Peyer's patch (tissue), 4 donors: ENCODE measurements around the gene TMEFF1. TPM values are rescaled to one million over a fixed set of nuclear protein-coding genes. Genes with fewer than 3 reads are reported as not detected.

Experiments
- DNase-seq, 3 donors: peaks; one replicate each; pipeline ENCODE4 v3.0.0-alpha.2; 2017 to 2019
- H3K27ac ChIP-seq, 4 donors: fragments of 200-600 bp; sonication (generic); one replicate each; pipeline ENCODE4 v1.5.1; 2016 to 2019
- H3K27me3 ChIP-seq, 2 donors: fragments of 200-600 bp; sonication (generic); one replicate each; pipeline ENCODE4 v1.5.1; 2019
- H3K36me3 ChIP-seq, 3 donors: fragments of 200-600 bp; sonication (generic); one replicate each; pipeline ENCODE4 v1.5.1; 2016 to 2019
- H3K4me1 ChIP-seq, 4 donors: fragments of 200-600 bp; sonication (generic); one replicate each; pipeline ENCODE4 v1.5.1; 2016 to 2019
- H3K4me3 ChIP-seq, 4 donors: fragments of 200-600 bp; sonication (generic); 1 replicate in 3 of 4; 2 replicates in 1 of 4; pipeline ENCODE4 v1.5.1; 2016 to 2019; ENCODE audit warnings: mild to moderate bottlenecking in 1 of 4
- H3K9me3 ChIP-seq, 4 donors: fragments of 200-600 bp; sonication (generic); one replicate each; pipeline ENCODE4 v1.5.1; 2016 to 2019; ENCODE audit warnings: mild to moderate bottlenecking in 1 of 4
- POLR2A ChIP-seq, 2 donors: fragments of 450-650 bp; IDR thresholded peaks; one replicate each; pipeline ENCODE4 v1.5.1; 2017; ENCODE audit warnings: antibody characterized with exemption in 2 of 2, mild to moderate bottlenecking in 2 of 2, moderate library complexity in 2 of 2
- total RNA-seq, 4 donors: library from RNA; depleted of rRNA; stranded (reverse); fragments of >200 nt; gene quantifications; one replicate each; pipeline ENCODE4 v1.1.0, GENCODE V29; 2016
- TF ChIP-seq, protein P1 (sequence below), 6 experiments: fragments of 450-650 bp in 4 of 6; fragments of 200-600 bp in 2 of 6; sonication (generic) in 1 of 6; IDR thresholded peaks; one replicate each; pipeline ENCODE4 v1.5.1; 2017 to 2019; ENCODE audit warnings: antibody characterized with exemption in 6 of 6, mild to moderate bottlenecking in 3 of 6, moderate library complexity in 1 of 6

TMEFF1 gene
- total RNA-seq, 4 donors from 2014 or later: 0.40 TPM; not detected in 3

DNA sequence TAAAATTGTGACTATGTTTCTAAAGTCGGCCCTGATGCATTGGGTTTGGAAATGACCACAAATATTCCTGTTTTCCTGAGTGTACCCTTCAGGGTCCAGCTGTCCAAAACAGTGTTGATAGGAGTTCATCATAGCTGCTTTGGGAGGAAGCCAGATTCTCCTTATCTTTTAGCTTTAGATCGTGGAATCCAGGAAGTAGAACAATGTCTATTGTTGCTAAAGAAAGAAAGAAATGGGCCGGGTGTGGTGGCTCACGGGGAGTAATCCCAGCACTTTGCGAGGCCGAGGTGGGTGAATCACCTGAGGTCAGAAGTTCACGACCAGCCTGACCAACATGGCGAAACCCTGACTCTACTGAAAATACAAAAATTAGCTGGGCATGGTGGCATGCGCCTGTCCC is 114.4 kb downstream of the TMEFF1 start:
- Histone ChIP-seq H3K27ac (no peak overlapping the region), H3K9me3 (no peaks in the 10 kb centered on the region), H3K4me1 (no peaks in the 10 kb centered on the region), H3K27me3 (no peaks in the 10 kb centered on the region), H3K36me3 (no peaks in the 10 kb centered on the region), H3K4me3 (no peak overlapping the region)
- no peak for DNase-seq
- no peak for TF ChIP-seq POLR2A (IDR thresholded peaks at IDR 0.05)
- TF ChIP-seq, protein P1, sequence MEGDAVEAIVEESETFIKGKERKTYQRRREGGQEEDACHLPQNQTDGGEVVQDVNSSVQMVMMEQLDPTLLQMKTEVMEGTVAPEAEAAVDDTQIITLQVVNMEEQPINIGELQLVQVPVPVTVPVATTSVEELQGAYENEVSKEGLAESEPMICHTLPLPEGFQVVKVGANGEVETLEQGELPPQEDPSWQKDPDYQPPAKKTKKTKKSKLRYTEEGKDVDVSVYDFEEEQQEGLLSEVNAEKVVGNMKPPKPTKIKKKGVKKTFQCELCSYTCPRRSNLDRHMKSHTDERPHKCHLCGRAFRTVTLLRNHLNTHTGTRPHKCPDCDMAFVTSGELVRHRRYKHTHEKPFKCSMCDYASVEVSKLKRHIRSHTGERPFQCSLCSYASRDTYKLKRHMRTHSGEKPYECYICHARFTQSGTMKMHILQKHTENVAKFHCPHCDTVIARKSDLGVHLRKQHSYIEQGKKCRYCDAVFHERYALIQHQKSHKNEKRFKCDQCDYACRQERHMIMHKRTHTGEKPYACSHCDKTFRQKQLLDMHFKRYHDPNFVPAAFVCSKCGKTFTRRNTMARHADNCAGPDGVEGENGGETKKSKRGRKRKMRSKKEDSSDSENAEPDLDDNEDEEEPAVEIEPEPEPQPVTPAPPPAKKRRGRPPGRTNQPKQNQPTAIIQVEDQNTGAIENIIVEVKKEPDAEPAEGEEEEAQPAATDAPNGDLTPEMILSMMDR (IDR thresholded peaks at IDR 0.05): no peak

DNA sequence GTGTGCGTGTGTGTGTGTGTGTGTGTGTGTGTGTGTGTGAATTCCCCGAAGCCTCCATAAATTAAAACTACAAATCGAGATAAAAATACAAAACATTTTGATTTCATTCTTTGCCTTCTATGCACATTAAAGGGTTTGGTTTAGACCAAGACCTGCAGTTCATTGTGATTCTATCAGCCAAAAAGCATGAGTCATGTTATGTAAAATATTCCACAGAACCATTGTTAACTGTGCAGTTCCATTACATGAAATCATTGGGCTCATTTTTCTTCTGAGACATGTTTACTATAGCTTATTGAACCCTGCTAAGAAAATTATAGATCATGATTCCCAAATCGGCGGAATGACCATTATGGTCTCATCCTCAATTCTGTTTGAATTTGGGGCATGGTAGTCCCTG is 116.6 kb downstream of the TMEFF1 start:
- H3K27me3 ChIP-seq: no peaks in the 10 kb centered on the region
- H3K4me1 ChIP-seq: no peaks in the 10 kb centered on the region
- DNase-seq: no peak
- H3K4me3 ChIP-seq: no peak overlapping the region
- TF ChIP-seq, protein P1 (IDR thresholded peaks at IDR 0.05): no peak
- no peak for TF ChIP-seq POLR2A (IDR thresholded peaks at IDR 0.05)
- H3K27ac ChIP-seq: no peak overlapping the region
- no peaks in the 10 kb centered on the region for H3K36me3 ChIP-seq
- no peaks in the 10 kb centered on the region for H3K9me3 ChIP-seq

DNA sequence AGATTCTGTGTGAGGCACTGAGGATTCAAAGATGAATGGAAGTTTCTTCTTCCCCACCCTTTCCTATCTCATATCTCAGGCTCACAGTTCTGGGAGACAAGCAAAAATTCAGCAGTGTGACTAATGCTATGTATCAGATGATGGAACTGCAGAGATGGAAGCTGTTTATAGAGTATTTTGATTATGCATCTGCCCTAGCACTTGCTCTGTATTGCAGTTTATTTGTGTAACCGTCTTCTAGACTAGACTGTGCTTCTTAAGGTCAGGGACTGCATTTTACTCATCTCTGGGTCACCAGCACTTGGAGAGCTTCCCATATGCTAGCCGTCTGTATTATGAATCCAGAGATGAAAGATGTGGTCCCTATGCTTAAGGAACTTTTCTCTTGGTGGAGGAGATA is 117.5 kb downstream of the TMEFF1 start:
- Histone ChIP-seq H3K9me3 (no peaks in the 10 kb centered on the region), H3K4me1 (no peaks in the 10 kb centered on the region), H3K4me3 (no peak overlapping the region), H3K27ac (no peak overlapping the region), H3K27me3 (no peaks in the 10 kb centered on the region), H3K36me3 (no peaks in the 10 kb centered on the region)
- DNase-seq: no peak
- TF ChIP-seq, protein P1 (IDR thresholded peaks at IDR 0.05): no peak
- TF ChIP-seq POLR2A (IDR thresholded peaks at IDR 0.05): no peak

DNA sequence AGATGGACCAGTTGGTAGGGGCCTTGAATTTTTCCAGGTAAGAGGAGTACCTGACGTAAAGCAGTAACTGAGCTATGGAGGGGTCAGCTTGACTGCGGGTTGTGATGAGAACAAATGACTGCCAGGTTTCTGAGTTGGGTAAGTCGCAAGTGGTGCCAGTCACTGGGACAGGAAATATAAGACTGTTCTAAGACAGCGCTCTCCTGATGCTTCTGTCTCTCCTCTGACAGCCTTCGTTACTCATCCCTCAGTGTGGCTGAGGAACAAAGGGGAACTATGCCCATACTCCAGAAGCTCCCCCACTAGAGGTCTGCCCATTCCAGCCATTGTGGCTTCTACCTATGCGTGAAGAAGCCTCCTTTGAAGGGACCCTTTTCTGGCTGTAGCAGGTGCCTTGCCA is 118.2 kb downstream of the TMEFF1 start:
- H3K4me1 ChIP-seq: no peaks in the 10 kb centered on the region
- DNase-seq: no peak
- no peaks in the 10 kb centered on the region for H3K9me3 ChIP-seq
- no peak overlapping the region for H3K27ac ChIP-seq
- no peak for TF ChIP-seq POLR2A (IDR thresholded peaks at IDR 0.05)
- TF ChIP-seq, protein P1 (IDR thresholded peaks at IDR 0.05): no peak
- no peaks in the 10 kb centered on the region for H3K27me3 ChIP-seq
- H3K4me3 ChIP-seq: no peak overlapping the region
- H3K36me3 ChIP-seq: no peaks in the 10 kb centered on the region

DNA sequence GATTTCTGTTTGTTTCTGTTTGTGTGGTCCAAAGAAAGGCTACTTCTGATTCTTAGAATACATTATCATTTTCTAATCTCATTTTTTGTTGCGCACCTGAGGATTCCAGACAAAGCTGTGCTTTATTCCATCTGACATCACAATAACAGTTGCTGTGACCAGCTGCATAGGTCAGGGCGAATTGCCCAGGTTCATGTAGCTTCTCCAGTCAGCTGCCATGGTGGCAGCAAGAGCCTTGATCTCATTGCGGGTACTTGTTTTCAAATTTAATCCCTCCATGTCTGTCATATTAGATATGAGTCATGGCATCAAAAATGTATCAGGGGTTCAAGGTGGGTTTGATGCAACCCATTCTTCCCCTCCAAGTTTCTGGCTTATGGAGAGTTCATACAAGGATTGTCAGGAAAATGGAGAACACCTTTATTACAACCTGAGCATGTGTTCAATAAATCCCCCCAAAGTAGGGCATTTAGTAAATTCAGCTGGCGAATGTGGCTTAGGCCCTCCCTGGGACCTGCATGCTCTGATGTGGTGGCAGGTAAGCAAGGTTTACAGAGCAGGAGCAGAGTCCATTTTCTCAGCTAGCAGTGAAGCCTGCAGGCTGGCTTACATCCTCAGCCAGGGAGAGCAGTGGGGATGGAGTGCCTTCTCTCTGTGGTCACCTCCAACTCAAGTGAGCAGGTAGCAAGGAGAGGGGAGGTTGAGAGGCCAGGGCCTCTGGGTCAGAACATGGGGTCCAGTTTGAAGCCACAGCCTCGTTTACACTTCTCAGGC is 118.9 kb downstream of the TMEFF1 start:
- TF ChIP-seq POLR2A (IDR thresholded peaks at IDR 0.05): no peak
- TF ChIP-seq, protein P1 (IDR thresholded peaks at IDR 0.05): no peak
- no peak overlapping the region for H3K27ac ChIP-seq
- no peak overlapping the region for H3K4me3 ChIP-seq
- H3K36me3 ChIP-seq: no peaks in the 10 kb centered on the region
- no peaks in the 10 kb centered on the region for H3K9me3 ChIP-seq
- H3K27me3 ChIP-seq: no peaks in the 10 kb centered on the region
- no peaks in the 10 kb centered on the region for H3K4me1 ChIP-seq
- no peak for DNase-seq
